Umbilical cord (tissue), 2 donors: ENCODE measurements around the gene KARS1. TPM values are rescaled to one million over a fixed set of nuclear protein-coding genes. Genes with fewer than 3 reads are reported as not detected.

Source experiments
- DNase-seq: peaks from one replicate; pipeline ENCODE4 v3.0.0-alpha.2; 2015; ENCODE audit warnings: low spot score
- total RNA-seq: library from RNA; depleted of rRNA; stranded (reverse); fragments of >200 nt; gene quantifications from one replicate; pipeline ENCODE4 v1.2.3, GENCODE V29; 2014; ENCODE audit warnings: low replicate concordance; ENCODE audit not compliant: insufficient read depth

KARS1 gene
- total RNA-seq, 1 donor from 2014 or later = 92.7 TPM

DNA sequence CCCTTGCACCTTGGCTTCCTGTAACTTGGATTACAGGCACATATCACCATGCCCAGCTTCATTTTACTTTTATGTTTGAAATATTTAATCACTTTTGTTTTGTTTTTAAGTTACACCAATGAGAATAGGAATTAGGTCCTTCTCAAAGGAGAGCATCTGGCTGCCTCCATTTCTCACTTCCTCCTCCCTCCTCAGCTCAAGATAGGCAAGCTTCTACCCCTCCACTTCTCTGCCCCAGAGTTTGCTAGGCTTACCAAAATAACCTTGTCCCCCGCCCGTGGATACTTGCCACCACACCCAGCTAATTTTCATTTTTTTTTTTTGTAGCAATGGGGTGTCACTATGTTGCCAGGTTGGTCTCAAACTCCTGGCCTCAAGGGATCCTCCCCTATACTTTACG, 63.4 kb downstream of the KARS1 start:
- no peak for DNase-seq

DNA sequence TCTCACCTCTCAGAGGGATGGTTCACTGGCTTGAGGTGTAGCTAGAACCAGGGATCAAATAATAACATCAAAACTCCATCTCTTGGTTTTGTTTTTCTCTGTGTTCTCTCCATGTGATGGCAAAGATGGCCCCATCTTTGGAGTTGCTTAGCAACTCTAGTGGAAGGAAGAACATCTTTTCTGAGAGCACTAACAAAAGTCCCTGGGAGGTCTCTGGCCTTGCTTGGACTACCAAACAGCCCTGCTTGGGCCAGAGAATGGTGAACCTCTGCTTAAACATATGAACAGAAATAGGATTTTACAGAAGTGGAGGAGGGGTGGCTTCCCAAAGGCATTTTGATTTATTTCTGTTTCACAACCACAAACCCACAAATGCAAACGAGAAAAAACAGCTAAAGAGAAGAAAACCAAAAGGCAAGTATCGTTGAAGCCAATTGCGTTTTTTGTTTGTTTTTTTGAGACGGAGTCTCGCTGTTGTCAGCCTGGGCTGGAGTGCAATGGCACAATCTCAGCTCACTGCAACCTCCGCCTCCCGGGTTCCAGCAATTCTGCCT, 68.1 kb downstream of the KARS1 start:
- DNase-seq = no peak

DNA sequence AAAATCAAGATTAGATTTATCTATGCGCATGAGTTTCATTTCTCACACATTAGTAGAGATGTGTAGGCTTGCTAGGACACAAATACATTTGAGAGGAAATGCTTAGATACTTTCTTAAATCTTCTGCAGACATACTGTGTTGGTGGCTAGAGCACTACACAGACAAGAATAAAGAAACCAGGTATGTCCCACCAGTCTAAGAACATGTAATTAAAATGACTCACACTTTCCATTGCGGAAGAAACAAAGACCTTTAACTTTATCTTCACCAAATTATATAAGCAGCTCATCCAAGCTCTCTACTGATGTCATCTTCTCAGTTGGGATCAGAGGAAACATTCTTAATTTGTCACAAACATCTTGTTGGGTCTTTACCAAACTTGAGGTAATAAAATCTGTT, 68.7 kb downstream of the KARS1 start:
- no peak for DNase-seq

DNA sequence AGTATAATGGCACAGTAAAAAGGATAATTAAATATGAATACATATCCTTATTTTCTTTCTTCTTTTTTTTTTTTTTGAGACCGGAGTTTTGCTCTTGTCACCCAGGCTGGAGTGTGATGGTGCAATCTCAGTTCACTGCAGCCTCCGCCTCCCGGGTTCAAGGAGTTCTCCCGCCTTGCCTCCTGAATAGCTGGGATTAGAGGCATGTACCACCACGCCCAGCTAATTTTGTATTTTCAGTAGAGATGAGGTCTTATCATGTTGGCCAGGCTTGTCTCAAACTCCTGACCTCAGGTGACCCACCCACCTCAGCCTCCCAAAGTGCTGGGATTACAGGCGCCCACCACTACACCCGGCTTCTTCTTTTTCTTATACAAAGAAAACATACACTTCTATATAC, 69.3 kb downstream of the KARS1 start:
- no peak for DNase-seq

Other genes with a start within 250 kb of the KARS1 start
- 70.5 TPM for gene CFDP1, start 214.2 kb downstream of the KARS1 start, total RNA-seq
- gene TMEM170A, start 183.0 kb downstream of the KARS1 start, total RNA-seq = 12.3 TPM
- gene CHST6, start 152.2 kb downstream of the KARS1 start, total RNA-seq = 0.48 TPM
- 1.4 TPM for gene CHST5, start 111.6 kb downstream of the KARS1 start, total RNA-seq
- gene TMEM231, start 91.4 kb downstream of the KARS1 start, total RNA-seq = 10.4 TPM
- gene GABARAPL2, start 81.3 kb downstream of the KARS1 start, total RNA-seq = 99.7 TPM
- gene ADAT1, start 24.4 kb downstream of the KARS1 start, total RNA-seq = 58.5 TPM
- gene TERF2IP, start 108 bp upstream of the KARS1 start, total RNA-seq = 55.1 TPM
- not detected for gene CPHXL2, start 29.3 kb upstream of the KARS1 start, total RNA-seq
- not detected for gene DUXB, start 53.8 kb upstream of the KARS1 start, total RNA-seq
- 2.9 TPM for gene CPHXL, start 78.8 kb upstream of the KARS1 start, total RNA-seq